ENCODE results near the gene EIF2AK3. TPM values are rescaled to one million over a fixed set of nuclear protein-coding genes. Genes with fewer than 3 reads are reported as not detected.

EIF2AK3 gene
- polyA plus RNA-seq, 1 donor (not counting 4 experiments of a cell fraction or from before 2014, with no cell fraction given) = 10.9 TPM

GRCh38 chr2:88656690-88657089 is 29.4 kb upstream of the EIF2AK3 start:
- no peak overlapping the region for H3K4me3 ChIP-seq (ENCODE audit: control insufficient read depth in 2 of 3, extremely low read depth in 1 of 3, insufficient read depth in 2 of 3, low read depth in 1 of 3, low read length in 3 of 3)
- no peak overlapping the region for H3K27ac ChIP-seq (ENCODE audit: control insufficient read depth, insufficient read depth, low read length)
- H3K79me2 ChIP-seq (ENCODE audit: control insufficient read depth, insufficient read depth, low read length) = no peaks in the 10 kb centered on the region
- H4K20me1 ChIP-seq (ENCODE audit: control insufficient read depth, extremely low read depth, insufficient read depth, low read length) = no peaks in the 10 kb centered on the region
- dilution Hi-C loops (cut with MboI; ENCODE audit: extremely low pct_ligation_motif_present, low sequenced_read_pairs) = no loop called here
- H3K9me1 ChIP-seq (ENCODE audit: control insufficient read depth, extremely low read depth, insufficient read depth, low read length) = no peaks in the 10 kb centered on the region
- FAIRE-seq (no peak), DNase-seq (ENCODE audit: low read depth, low spot score) (no peak)
- TF ChIP-seq EZH2 (IDR thresholded peaks at IDR 0.05; ENCODE audit: low read length) = no peak
- no peak for TF ChIP-seq CTCF (optimal IDR thresholded peaks at IDR 0.05 in 1 of 3, IDR thresholded peaks at IDR 0.05 in 1 of 3, conservative IDR thresholded peaks at IDR 0.05 in 1 of 3; ENCODE audit: extremely low read depth in 1 of 3, insufficient read depth in 2 of 3, low read length in 3 of 3)
- no peaks in the 10 kb centered on the region for H3K27me3 ChIP-seq (ENCODE audit: control insufficient read depth, extremely low read depth, insufficient read depth, low read length)
- H3K36me3 ChIP-seq (ENCODE audit: control insufficient read depth in 2 of 2, extremely low read depth in 1 of 2, insufficient read depth in 2 of 2, low read length in 2 of 2) = no peaks in the 10 kb centered on the region
- peaks cover 24% of the 10 kb centered on the region for H3K4me1 ChIP-seq (ENCODE audit: control insufficient read depth, extremely low read depth, insufficient read depth, low read length)
- H3K9me3 ChIP-seq (ENCODE audit: control insufficient read depth, low read depth, low read length) = no peaks in the 10 kb centered on the region
- no peak overlapping the region for H3K4me2 ChIP-seq (ENCODE audit: control insufficient read depth, extremely low read depth, insufficient read depth, low read depth, low read length)
- no peak overlapping the region for H2AFZ ChIP-seq (ENCODE audit: control insufficient read depth, low read length)
- H3K9ac ChIP-seq (ENCODE audit: control insufficient read depth, extremely low read depth, insufficient read depth, low read length) = no peak overlapping the region

- Histone ChIP-seq H4K20me1 (ENCODE audit: control insufficient read depth, extremely low read depth, insufficient read depth, low read length) (no peaks in the 10 kb centered on the region), H3K9ac (ENCODE audit: control insufficient read depth, extremely low read depth, insufficient read depth, low read length) (no peak overlapping the region), H3K27me3 (ENCODE audit: control insufficient read depth, extremely low read depth, insufficient read depth, low read length) (no peaks in the 10 kb centered on the region), H3K9me1 (ENCODE audit: control insufficient read depth, extremely low read depth, insufficient read depth, low read length) (no peaks in the 10 kb centered on the region), H3K4me1 (ENCODE audit: control insufficient read depth, extremely low read depth, insufficient read depth, low read length) (peaks cover 24% of the 10 kb centered on the region), H3K36me3 (ENCODE audit: control insufficient read depth in 2 of 2, extremely low read depth in 1 of 2, insufficient read depth in 2 of 2, low read length in 2 of 2) (no peaks in the 10 kb centered on the region), H3K79me2 (ENCODE audit: control insufficient read depth, insufficient read depth, low read length) (no peaks in the 10 kb centered on the region), H3K27ac (ENCODE audit: control insufficient read depth, insufficient read depth, low read length) (no peak overlapping the region), H3K4me3 (ENCODE audit: control insufficient read depth in 2 of 3, extremely low read depth in 1 of 3, insufficient read depth in 2 of 3, low read depth in 1 of 3, low read length in 3 of 3) (no peak overlapping the region), H2AFZ (ENCODE audit: control insufficient read depth, low read length) (no peak overlapping the region), H3K9me3 (ENCODE audit: control insufficient read depth, low read depth, low read length) (no peaks in the 10 kb centered on the region), H3K4me2 (ENCODE audit: control insufficient read depth, extremely low read depth, insufficient read depth, low read depth, low read length) (no peak overlapping the region)
- FAIRE-seq = no peak
- no peak for DNase-seq (ENCODE audit: low read depth, low spot score)
- dilution Hi-C loops (cut with MboI; ENCODE audit: extremely low pct_ligation_motif_present, low sequenced_read_pairs) = no loop called here
- TF ChIP-seq CTCF (optimal IDR thresholded peaks at IDR 0.05 in 1 of 3, IDR thresholded peaks at IDR 0.05 in 1 of 3, conservative IDR thresholded peaks at IDR 0.05 in 1 of 3; ENCODE audit: extremely low read depth in 1 of 3, insufficient read depth in 2 of 3, low read length in 3 of 3) (no peak), EZH2 (IDR thresholded peaks at IDR 0.05; ENCODE audit: low read length) (no peak)
These were observed 27.4 kb upstream of the EIF2AK3 start for GRCh38 chr2:88654714-88655113.
